Suprapubic skin (tissue), 4 donors: ENCODE results near the gene TECTA. TPM values are rescaled to one million over a fixed set of nuclear protein-coding genes. Genes with fewer than 3 reads are reported as not detected.

Experiments used
- DNase-seq, 2 donors: peaks; one replicate each; pipeline ENCODE4 v3.0.0-alpha.2; 2019; ENCODE audit warnings: low spot score in 2 of 2
- H3K27ac ChIP-seq: fragments of 200-600 bp; sonication (generic); one replicate; pipeline ENCODE4 v1.5.1; 2019
- H3K27me3 ChIP-seq: fragments of 200-600 bp; sonication (generic); one replicate; pipeline ENCODE4 v1.5.1; 2019
- H3K36me3 ChIP-seq: fragments of 200-600 bp; sonication (generic); one replicate; pipeline ENCODE4 v1.5.1; 2019
- H3K4me1 ChIP-seq: fragments of 200-600 bp; sonication (generic); one replicate; pipeline ENCODE4 v1.5.1; 2019
- H3K4me3 ChIP-seq: fragments of 200-600 bp; sonication (generic); one replicate; pipeline ENCODE4 v1.5.1; 2019; ENCODE audit warnings: mild to moderate bottlenecking
- H3K9me3 ChIP-seq: fragments of 200-600 bp; sonication (generic); one replicate; pipeline ENCODE4 v1.5.1; 2019
- EP300 ChIP-seq: sonication (generic); formaldehyde crosslinking; IDR thresholded peaks from one replicate; pipeline ENCODE4 v1.6.1; 2017; ENCODE audit warnings: antibody characterized with exemption
- POLR2A ChIP-seq, 2 donors: fragments of 450-650 bp; IDR thresholded peaks; one replicate each; pipeline ENCODE4 v1.6.1; 2017; ENCODE audit warnings: antibody characterized with exemption in 2 of 2, mild to moderate bottlenecking in 2 of 2, moderate library complexity in 2 of 2
- POLR2AphosphoS5 ChIP-seq, 3 donors: sonication (generic); formaldehyde crosslinking; IDR thresholded peaks; one replicate each; pipeline ENCODE4 v1.6.1; 2017; ENCODE audit warnings: antibody characterized with exemption in 3 of 3
- WGBS: methylation state at CpG from one replicate; pipeline ENCODE4 v1.1.5; 2018; 5-methylcytosine and 5-hydroxymethylcytosine counted together
- total RNA-seq, 4 donors: library from RNA; depleted of rRNA; stranded (reverse); fragments of >200 nt; gene quantifications; one replicate each; pipeline ENCODE4 v1.1.0, GENCODE V29; 2016
- TF ChIP-seq, protein P1 (sequence below), 2 donors: fragments of 200-600 bp in 1 of 2; fragments of 450-650 bp in 1 of 2; sonication (generic) in 1 of 2; IDR thresholded peaks; one replicate each; pipeline ENCODE4 v1.5.1; 2016 to 2019; ENCODE audit warnings: antibody characterized with exemption in 2 of 2, mild to moderate bottlenecking in 1 of 2, moderate library complexity in 1 of 2

TECTA gene
- total RNA-seq, 4 donors from 2014 or later: 0.19 to 1.4 (median 0.62) TPM

DNA sequence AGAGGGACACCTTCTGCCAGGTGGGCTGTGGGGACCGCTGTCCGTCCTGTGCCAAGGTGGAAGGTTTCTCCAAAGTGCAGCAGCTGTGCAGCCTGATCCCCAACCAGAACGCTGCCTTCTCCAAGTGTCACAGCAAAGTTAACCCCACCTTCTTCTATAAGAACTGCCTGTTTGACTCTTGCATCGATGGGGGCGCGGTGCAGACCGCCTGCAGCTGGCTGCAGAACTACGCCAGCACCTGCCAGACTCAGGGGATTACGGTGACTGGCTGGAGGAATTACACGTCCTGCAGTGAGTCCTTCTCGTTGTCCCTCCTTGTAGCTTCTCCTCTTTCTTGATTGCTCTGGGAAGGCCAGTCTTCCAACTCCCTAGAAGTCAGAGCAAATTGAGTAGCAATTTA lies 44.8 kb downstream of the TECTA start:
- TF ChIP-seq, protein P1, sequence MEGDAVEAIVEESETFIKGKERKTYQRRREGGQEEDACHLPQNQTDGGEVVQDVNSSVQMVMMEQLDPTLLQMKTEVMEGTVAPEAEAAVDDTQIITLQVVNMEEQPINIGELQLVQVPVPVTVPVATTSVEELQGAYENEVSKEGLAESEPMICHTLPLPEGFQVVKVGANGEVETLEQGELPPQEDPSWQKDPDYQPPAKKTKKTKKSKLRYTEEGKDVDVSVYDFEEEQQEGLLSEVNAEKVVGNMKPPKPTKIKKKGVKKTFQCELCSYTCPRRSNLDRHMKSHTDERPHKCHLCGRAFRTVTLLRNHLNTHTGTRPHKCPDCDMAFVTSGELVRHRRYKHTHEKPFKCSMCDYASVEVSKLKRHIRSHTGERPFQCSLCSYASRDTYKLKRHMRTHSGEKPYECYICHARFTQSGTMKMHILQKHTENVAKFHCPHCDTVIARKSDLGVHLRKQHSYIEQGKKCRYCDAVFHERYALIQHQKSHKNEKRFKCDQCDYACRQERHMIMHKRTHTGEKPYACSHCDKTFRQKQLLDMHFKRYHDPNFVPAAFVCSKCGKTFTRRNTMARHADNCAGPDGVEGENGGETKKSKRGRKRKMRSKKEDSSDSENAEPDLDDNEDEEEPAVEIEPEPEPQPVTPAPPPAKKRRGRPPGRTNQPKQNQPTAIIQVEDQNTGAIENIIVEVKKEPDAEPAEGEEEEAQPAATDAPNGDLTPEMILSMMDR (IDR thresholded peaks at IDR 0.05): no peak
- Histone ChIP-seq H3K9me3 (no peaks in the 10 kb centered on the region), H3K4me3 (no peak overlapping the region), H3K27ac (no peak overlapping the region), H3K27me3 (no peaks in the 10 kb centered on the region), H3K36me3 (no peaks in the 10 kb centered on the region), H3K4me1 (no peaks in the 10 kb centered on the region)
- WGBS: 90% methylated on average over 7 of the region's 11 CpGs
- no peak for DNase-seq

DNA sequence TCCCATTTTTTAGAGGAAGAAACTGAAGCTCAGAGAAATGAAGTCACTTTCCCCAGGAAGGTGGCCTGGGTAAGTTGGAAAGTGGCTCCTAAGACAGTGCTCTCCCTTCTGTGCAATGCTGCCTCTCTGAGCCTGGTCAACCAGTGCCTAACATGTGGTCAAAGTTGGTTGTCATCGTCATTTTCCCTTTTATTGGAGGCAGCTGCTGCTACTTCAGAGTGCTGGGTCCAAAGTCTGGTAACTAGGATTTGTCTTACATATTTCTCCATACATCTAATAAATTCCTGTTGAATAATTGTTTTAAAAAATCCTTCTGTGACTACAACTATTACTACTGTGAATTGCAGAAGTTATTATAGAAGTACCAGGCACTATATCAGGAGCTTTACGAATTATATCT lies 48.1 kb downstream of the TECTA start:
- no peaks in the 10 kb centered on the region for H3K4me1 ChIP-seq
- no peak overlapping the region for H3K4me3 ChIP-seq
- H3K27ac ChIP-seq: no peak overlapping the region
- H3K36me3 ChIP-seq: no peaks in the 10 kb centered on the region
- TF ChIP-seq EP300 (no peak), POLR2A (IDR thresholded peaks at IDR 0.05) (no peak)
- WGBS: 88% methylated on average over 2 of the region's 2 CpGs
- no peaks in the 10 kb centered on the region for H3K9me3 ChIP-seq
- no peaks in the 10 kb centered on the region for H3K27me3 ChIP-seq
- DNase-seq: no peak

DNA sequence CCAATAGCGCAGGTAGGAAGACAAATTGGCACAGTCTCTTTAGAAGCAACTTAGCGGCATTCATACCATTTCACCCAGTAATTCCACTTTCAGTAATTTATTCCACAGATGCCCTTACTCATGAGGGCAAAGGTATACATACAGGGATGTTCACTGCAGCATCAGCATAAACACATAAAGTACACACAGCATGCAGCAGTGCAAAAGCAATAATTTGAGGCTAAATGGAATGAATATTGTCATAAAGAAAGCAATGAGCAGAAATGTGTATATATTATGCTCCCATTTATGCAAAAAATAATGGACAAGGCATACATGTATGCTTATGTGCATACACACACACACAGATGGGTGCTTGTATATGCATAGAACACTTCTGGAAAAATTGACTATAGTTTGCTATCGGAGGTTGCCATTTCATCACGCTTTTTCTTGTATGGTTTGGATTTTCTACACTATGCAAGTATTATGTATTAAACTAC lies 50.2 kb downstream of the TECTA start:
- 69% methylated on average over 4 of the region's 4 CpGs for WGBS
- Histone ChIP-seq H3K27me3 (no peaks in the 10 kb centered on the region), H3K36me3 (no peaks in the 10 kb centered on the region), H3K27ac (no peak overlapping the region), H3K4me3 (no peak overlapping the region), H3K4me1 (no peaks in the 10 kb centered on the region), H3K9me3 (no peaks in the 10 kb centered on the region)
- no peak for DNase-seq
- TF ChIP-seq EP300 (no peak), POLR2AphosphoS5 (IDR thresholded peaks at IDR 0.05) (no peak), POLR2A (IDR thresholded peaks at IDR 0.05) (no peak)
- TF ChIP-seq, protein P1 (IDR thresholded peaks at IDR 0.05): no peak

DNA sequence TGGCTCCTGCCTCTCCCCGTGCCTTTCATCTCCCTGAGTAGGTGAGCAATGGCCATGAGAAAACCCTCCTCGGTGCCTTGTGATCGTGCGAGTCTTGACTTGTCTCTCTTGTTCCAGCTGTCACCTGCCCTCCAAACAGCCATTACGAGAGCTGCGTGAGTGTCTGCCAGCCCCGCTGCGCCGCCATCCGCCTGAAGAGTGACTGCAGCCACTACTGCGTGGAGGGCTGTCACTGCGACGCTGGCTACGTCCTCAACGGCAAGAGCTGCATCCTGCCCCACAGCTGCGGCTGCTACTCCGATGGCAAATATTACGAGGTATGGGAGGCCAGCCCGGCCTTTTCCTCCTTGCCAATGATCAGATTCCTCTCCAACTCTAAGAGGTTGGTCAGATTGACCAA lies 51.7 kb downstream of the TECTA start:
- no peak overlapping the region for H3K27ac ChIP-seq
- no peaks in the 10 kb centered on the region for H3K4me1 ChIP-seq
- H3K36me3 ChIP-seq: no peaks in the 10 kb centered on the region
- DNase-seq: no peak
- no peaks in the 10 kb centered on the region for H3K27me3 ChIP-seq
- 88% methylated on average over 13 of the region's 19 CpGs for WGBS
- H3K4me3 ChIP-seq: no peak overlapping the region
- no peaks in the 10 kb centered on the region for H3K9me3 ChIP-seq
- no peak for TF ChIP-seq POLR2A (IDR thresholded peaks at IDR 0.05)
- no peak for TF ChIP-seq EP300
- TF ChIP-seq POLR2AphosphoS5 (IDR thresholded peaks at IDR 0.05): no peak
- TF ChIP-seq, protein P1 (IDR thresholded peaks at IDR 0.05): no peak

DNA sequence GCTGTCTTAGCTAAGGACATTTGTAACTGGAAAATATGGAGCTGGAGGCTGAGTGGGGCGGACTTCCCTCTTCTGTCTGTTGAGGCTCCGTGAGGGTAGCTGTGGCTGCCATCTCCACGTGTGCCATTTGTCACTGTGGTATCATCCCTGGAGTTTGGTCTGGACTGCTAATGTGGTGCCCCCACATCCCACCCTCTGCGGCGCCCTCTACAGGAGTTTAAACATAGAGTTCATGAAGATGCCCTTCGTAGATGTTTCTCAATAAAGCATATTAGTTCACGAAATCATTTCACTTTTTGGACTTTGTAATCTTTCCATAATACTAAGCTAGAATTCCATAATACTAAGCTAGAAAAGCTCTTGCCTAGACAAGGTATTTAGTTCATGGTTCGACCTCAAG lies 52.4 kb downstream of the TECTA start:
- Histone ChIP-seq H3K36me3 (no peaks in the 10 kb centered on the region), H3K27ac (no peak overlapping the region), H3K4me1 (no peaks in the 10 kb centered on the region), H3K4me3 (no peak overlapping the region), H3K27me3 (no peaks in the 10 kb centered on the region), H3K9me3 (no peaks in the 10 kb centered on the region)
- TF ChIP-seq, protein P1 (IDR thresholded peaks at IDR 0.05): no peak
- no peak for TF ChIP-seq POLR2A (IDR thresholded peaks at IDR 0.05)
- TF ChIP-seq EP300: no peak
- TF ChIP-seq POLR2AphosphoS5 (IDR thresholded peaks at IDR 0.05): no peak
- no peak for DNase-seq
- 84% methylated on average over 7 of the region's 8 CpGs for WGBS
